ENCODE results near the gene GPT2.
A peak's percentile ranks its signal among the peaks of the same experiment; 100 is the strongest.

The GPT2 gene

GRCh38 chr16:46883353-46883689 lies 841 bp upstream of the GPT2 start:
- H3K9me3 Mint-ChIP-seq = no peaks in the 10 kb centered on the region
- DNase-seq (no peak), ATAC-seq (replicated peaks) (peak in 1 of 2 donors; percentile 2)
- peak overlapping the region; percentile 53 for H3K27ac Mint-ChIP-seq
- peak overlapping the region; percentile 86 to 89 for H3K4me3 Mint-ChIP-seq
- peaks cover 4 to 27% of the 10 kb centered on the region in 2 donors for H3K4me1 Mint-ChIP-seq
- H3K36me3 Mint-ChIP-seq = no peaks in the 10 kb centered on the region
- peaks cover 12 to 17% of the 10 kb centered on the region in 2 donors for H3K27me3 Mint-ChIP-seq

DNA sequence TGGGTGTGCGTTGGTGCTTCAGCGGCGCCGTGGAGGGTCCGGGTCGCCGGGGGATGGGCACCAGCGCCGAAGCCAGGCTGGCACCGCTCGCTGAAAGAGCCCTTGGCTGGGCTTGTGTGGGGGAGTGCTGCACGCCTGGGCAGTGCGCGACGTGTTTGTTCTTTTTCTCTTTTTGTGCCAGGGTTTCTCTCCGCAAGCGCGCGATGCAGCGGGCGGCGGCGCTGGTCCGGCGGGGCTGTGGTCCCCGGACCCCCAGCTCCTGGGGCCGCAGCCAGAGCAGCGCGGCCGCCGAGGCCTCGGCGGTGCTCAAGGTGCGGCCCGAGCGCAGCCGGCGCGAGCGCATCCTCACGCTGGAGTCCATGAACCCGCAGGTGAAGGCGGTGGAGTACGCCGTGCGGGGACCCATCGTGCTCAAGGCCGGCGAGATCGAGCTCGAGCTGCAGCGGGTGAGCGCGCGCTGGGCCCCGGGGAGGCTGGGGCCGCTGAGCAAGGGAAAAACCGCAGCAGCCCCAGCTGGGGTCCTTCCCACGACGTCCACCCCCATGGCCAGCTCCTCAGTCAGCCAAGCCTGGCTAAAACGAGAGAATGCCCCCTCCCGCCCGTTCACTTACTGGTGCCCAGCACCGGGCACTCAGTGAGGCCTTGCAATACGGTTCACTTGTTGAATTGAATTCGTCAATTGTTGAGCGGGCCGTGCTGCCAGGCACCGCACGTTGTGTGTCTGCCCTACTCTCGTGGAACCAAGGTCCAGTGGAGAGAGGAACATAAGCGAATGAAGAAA lies 541 bp downstream of the GPT2 start:
- Mint-ChIP-seq H3K36me3 (no peaks in the 10 kb centered on the region), H3K9me3 (no peaks in the 10 kb centered on the region), H3K27ac (no peak overlapping the region), H3K4me3 (peak overlapping the region; percentile 86 to 89), H3K27me3 (peaks cover 12 to 17% of the 10 kb centered on the region in 2 donors), H3K4me1 (peaks cover 4 to 27% of the 10 kb centered on the region in 2 donors)
- ATAC-seq (replicated peaks) (peak; percentile 14 to 18), DNase-seq (peak; percentile 2)

- H3K27ac Mint-ChIP-seq = no peak overlapping the region
- H3K4me3 Mint-ChIP-seq = no peak overlapping the region
- ATAC-seq (replicated peaks) (no peak), DNase-seq (no peak)
- H3K9me3 Mint-ChIP-seq = no peaks in the 10 kb centered on the region
- no peaks in the 10 kb centered on the region for H3K36me3 Mint-ChIP-seq
- peaks cover 12 to 17% of the 10 kb centered on the region in 2 donors for H3K27me3 Mint-ChIP-seq
- peaks cover 6 to 27% of the 10 kb centered on the region in 2 donors for H3K4me1 Mint-ChIP-seq
These were observed 2.0 kb downstream of the GPT2 start for GRCh38 chr16:46885960-46886763.

- no peaks in the 10 kb centered on the region for H3K36me3 Mint-ChIP-seq
- H3K9me3 Mint-ChIP-seq = no peaks in the 10 kb centered on the region
- DNase-seq (no peak), ATAC-seq (replicated peaks) (no peak)
- H3K27ac Mint-ChIP-seq = no peak overlapping the region
- peaks cover 12 to 17% of the 10 kb centered on the region in 2 donors for H3K27me3 Mint-ChIP-seq
- no peak overlapping the region for H3K4me3 Mint-ChIP-seq
- H3K4me1 Mint-ChIP-seq = peaks cover 6 to 27% of the 10 kb centered on the region in 2 donors
These were observed 2.8 kb downstream of the GPT2 start for GRCh38 chr16:46886764-46887523.

GRCh38 chr16:46887524-46887854 lies 3.3 kb downstream of the GPT2 start:
- no peak overlapping the region for H3K27ac Mint-ChIP-seq
- no peaks in the 10 kb centered on the region for H3K9me3 Mint-ChIP-seq
- no peak overlapping the region for H3K4me3 Mint-ChIP-seq
- peaks cover 6 to 27% of the 10 kb centered on the region in 2 donors for H3K4me1 Mint-ChIP-seq
- H3K36me3 Mint-ChIP-seq = no peaks in the 10 kb centered on the region
- H3K27me3 Mint-ChIP-seq = peaks cover 9 to 17% of the 10 kb centered on the region in 2 donors
- DNase-seq = no peak
- ATAC-seq (replicated peaks) = no peak

- H3K4me1 Mint-ChIP-seq = peaks cover 6 to 19% of the 10 kb centered on the region in 2 donors
- no peak for ATAC-seq (replicated peaks)
- H3K27me3 Mint-ChIP-seq = peaks cover 8 to 17% of the 10 kb centered on the region in 2 donors
- H3K27ac Mint-ChIP-seq = no peak overlapping the region
- no peaks in the 10 kb centered on the region for H3K9me3 Mint-ChIP-seq
- no peak overlapping the region for H3K4me3 Mint-ChIP-seq
- no peak for DNase-seq
- no peaks in the 10 kb centered on the region for H3K36me3 Mint-ChIP-seq
These were observed 5.2 kb downstream of the GPT2 start for GRCh38 chr16:46889245-46889941.

DNA sequence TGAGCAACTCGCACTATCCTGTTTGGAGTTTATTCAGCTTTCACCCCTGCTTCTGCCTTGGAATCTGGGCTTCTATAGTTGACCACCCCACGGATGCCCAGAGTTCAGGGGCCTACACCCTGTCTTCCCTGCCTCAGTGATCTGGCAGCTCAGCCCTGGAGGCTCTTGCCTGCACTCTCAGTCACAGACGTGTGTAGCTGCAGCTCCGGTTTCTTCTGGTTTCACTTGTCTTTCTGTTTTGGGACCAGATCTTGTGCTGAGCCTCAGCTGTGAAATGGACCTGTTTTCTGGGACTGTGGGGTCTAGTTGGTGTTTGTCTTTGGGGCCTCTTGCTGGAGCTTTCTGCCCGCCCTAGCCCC lies 5.8 kb downstream of the GPT2 start:
- no peak for ATAC-seq (replicated peaks)
- Mint-ChIP-seq H3K27ac (no peak overlapping the region), H3K9me3 (no peaks in the 10 kb centered on the region)

DNA sequence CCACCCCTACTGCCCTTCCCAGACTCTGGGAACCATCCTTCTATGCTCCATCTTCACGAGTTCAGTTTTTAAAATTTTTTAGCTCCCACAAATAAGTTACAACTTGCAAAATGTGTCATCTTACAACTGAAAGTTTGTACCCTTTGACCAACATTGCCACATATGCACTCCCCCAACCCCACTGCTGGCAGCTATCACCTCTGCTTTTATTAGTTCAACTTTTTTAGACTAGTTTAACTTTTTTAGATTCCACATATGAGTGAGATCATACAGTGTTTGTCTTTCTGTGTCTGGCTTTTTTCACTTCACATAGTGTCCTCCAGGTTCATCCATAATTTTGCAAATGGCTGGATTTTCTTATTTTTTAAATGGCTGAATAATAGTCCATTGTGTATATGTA lies 7.7 kb downstream of the GPT2 start:
- no peak overlapping the region for H3K27ac Mint-ChIP-seq
- peaks cover 2 to 3% of the 10 kb centered on the region in 2 donors for H3K4me1 Mint-ChIP-seq
- ATAC-seq (replicated peaks) = no peak
- no peaks in the 10 kb centered on the region for H3K36me3 Mint-ChIP-seq
- H3K9me3 Mint-ChIP-seq = no peaks in the 10 kb centered on the region
- no peaks in the 10 kb centered on the region for H3K27me3 Mint-ChIP-seq
- no peak for DNase-seq
- no peak overlapping the region for H3K4me3 Mint-ChIP-seq

More for the DNA sequence above, 5.8 kb downstream of the GPT2 start:
- Mint-ChIP-seq H3K4me3 (no peak overlapping the region), H3K36me3 (no peaks in the 10 kb centered on the region), H3K27me3 (peaks cover 7 to 16% of the 10 kb centered on the region in 2 donors), H3K4me1 (peaks cover 6 to 17% of the 10 kb centered on the region in 2 donors)
- DNase-seq = no peak

- Mint-ChIP-seq H3K27me3 (no peaks in the 10 kb centered on the region), H3K36me3 (no peaks in the 10 kb centered on the region), H3K4me1 (peaks cover 0 to 2% of the 10 kb centered on the region in 2 donors), H3K9me3 (no peaks in the 10 kb centered on the region), H3K27ac (no peak overlapping the region), H3K4me3 (no peak overlapping the region)
- no peak for ATAC-seq (replicated peaks)
- DNase-seq = no peak
These were observed 10.0 kb downstream of the GPT2 start for GRCh38 chr16:46894036-46894672.

DNA sequence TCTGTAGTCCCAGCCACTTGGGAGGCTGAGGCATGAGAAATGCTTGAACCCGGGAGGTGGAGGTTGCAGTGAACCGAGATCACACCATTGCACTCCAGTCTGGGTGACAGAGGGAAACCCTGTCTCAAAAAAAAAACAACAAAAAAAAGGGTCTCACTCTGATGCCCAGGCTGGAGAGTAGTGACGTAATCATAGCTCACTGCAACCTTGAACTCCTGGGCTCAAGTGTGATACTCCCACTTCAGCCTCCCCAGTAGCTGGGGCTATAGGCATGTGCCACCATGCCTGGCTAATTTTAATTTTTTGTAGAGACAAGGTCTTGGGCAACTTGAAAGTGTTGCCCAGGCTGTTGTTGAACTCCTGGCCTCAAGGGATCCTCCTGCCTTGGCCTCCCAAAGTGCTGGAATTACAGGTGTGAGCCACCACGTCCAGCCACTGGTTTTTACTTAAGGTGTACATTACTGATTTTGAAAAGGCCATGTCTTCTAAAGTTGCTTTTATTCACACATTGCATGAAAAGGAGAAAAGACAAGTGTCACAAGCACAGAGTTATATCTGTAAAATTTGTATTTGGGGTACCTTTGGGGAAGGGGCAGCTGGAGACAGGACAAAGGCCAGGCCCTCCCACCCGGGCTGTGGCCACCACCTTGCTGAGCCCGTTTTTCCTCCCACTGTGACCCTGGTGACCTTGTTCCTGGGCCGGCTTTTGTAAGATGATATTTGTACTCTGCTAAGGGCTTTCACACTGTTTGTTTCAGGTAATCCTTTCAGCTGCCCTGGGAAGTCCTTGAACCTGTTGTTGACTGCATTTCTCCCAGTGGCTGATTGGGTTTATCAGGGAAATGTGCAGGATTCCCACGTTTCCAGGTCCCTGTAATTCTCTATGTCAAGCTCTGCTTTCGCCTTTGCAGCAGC lies 11.5 kb downstream of the GPT2 start:
- DNase-seq (no peak), ATAC-seq (replicated peaks) (no peak)
- H3K27ac Mint-ChIP-seq = no peak overlapping the region
- no peaks in the 10 kb centered on the region for H3K9me3 Mint-ChIP-seq
- H3K4me1 Mint-ChIP-seq = no peaks in the 10 kb centered on the region
- H3K27me3 Mint-ChIP-seq = no peaks in the 10 kb centered on the region
- H3K36me3 Mint-ChIP-seq = peaks cover 1 to 4% of the 10 kb centered on the region in 2 donors
- H3K4me3 Mint-ChIP-seq = no peak overlapping the region

DNA sequence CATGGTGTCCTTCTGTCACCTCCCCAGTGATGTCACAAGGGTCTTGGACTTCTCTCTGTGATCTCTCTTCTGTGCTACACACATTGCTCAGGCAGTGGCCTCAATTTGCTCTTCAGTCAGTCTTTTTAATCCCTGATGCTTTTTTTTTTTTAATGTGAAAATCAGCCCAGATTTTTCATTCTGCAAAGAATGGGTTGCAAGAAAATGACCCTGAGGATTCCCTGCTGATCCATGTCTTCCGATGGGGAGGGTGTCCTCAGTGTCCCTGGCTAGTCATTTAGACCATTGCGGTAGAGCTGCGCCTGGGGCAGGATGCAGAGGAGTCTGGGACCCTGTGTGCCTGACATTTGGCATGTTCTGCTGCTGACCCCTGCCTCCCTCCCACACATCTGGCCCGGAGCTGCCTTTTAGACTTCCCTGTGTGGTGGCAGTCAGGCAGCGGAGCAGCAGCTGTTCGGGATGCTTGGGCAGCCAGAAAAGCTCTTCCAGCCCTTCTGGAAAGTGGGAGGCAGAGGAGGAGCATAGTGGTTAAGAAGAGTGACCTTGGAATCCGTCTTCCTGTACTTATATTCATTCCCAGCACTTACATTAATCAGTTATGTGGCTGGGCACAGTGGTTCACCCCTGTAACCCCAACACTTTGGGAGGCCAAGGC lies 12.3 kb downstream of the GPT2 start:
- Mint-ChIP-seq H3K9me3 (no peaks in the 10 kb centered on the region), H3K27me3 (no peaks in the 10 kb centered on the region), H3K27ac (no peak overlapping the region), H3K36me3 (peaks cover 1 to 8% of the 10 kb centered on the region in 2 donors), H3K4me3 (no peak overlapping the region), H3K4me1 (no peaks in the 10 kb centered on the region)
- no peak for DNase-seq
- no peak for ATAC-seq (replicated peaks)

DNA sequence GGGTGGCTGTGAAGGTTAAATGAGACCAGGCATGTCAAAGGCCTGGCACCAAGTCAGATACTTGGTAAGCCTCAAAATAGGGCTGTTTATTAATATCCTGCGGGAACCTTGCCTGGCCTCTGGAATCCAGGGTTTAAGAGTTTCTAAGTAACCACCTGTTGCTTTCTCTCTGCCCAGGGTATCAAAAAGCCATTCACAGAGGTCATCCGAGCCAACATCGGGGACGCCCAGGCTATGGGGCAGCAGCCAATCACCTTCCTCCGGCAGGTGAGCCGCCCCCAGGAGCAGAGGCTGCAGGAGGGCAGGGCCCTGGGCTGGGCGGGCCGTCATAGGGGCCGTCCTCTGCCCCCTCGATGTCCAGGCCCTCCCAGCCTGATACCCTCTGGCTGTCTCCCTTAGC lies 13.3 kb downstream of the GPT2 start:
- Mint-ChIP-seq H3K36me3 (peaks cover 1 to 8% of the 10 kb centered on the region in 2 donors), H3K4me3 (no peak overlapping the region), H3K9me3 (no peaks in the 10 kb centered on the region), H3K4me1 (no peaks in the 10 kb centered on the region), H3K27me3 (no peaks in the 10 kb centered on the region), H3K27ac (no peak overlapping the region)
- ATAC-seq (replicated peaks) = no peak
- no peak for DNase-seq

Measured in stimulated activated naive B cell treated with anti-CD40 and anti-IgM and Interleukin-4, amounts not matched to agents 10 μg/mL and 1 μg/mL and 100 μg/mL, for 72 hours (primary cell).